Ovary (tissue), 9 donors: ENCODE measurements around the gene B3GNT9. TPM values are rescaled to one million over a fixed set of nuclear protein-coding genes. Genes with fewer than 3 reads are reported as not detected.

Experiments
- DNase-seq, 5 donors: peaks; one replicate each; pipeline ENCODE4 v3.0.0-alpha.2; 2019 to 2020
- H3K27ac ChIP-seq, 2 donors: fragments of 200-600 bp; one replicate each; pipeline versions ENCODE4 v1.5.1 to v1.8.0; 2019 to 2022
- H3K27me3 ChIP-seq: fragments of 200-600 bp; one replicate; pipeline ENCODE4 v1.8.0; 2022
- H3K36me3 ChIP-seq: fragments of 200-600 bp; sonication (generic); one replicate; pipeline ENCODE4 v1.5.1; 2019
- H3K4me1 ChIP-seq: one replicate; pipeline ENCODE4 v1.8.1; 2013; ENCODE audit warnings: mild to moderate bottlenecking, moderate library complexity; ENCODE audit not compliant: insufficient read depth
- H3K4me3 ChIP-seq: fragments of 200-600 bp; sonication (generic); one replicate; pipeline ENCODE4 v1.5.1; 2017
- H3K9me3 ChIP-seq, 2 donors: fragments of 200-600 bp in 1 of 2; sonication (generic) in 1 of 2; one replicate each; pipeline versions ENCODE4 v1.5.1 to v1.8.1; 2013 to 2019; ENCODE audit warnings: mild to moderate bottlenecking in 1 of 2, moderate library complexity in 1 of 2
- CTCF ChIP-seq, 3 donors: fragments of 450-650 bp in 2 of 3; fragments of 200-600 bp in 1 of 3; IDR thresholded peaks; one replicate each; pipeline versions ENCODE4 v1.5.1 to v1.8.0; 2016 to 2022; ENCODE audit warnings: antibody characterized with exemption in 3 of 3, mild to moderate bottlenecking in 1 of 3
- EP300 ChIP-seq: sonication (generic); formaldehyde crosslinking; IDR thresholded peaks from one replicate; pipeline ENCODE4 v1.6.1; 2017; ENCODE audit warnings: antibody characterized with exemption
- POLR2A ChIP-seq: fragments of 450-650 bp; IDR thresholded peaks from one replicate; pipeline ENCODE4 v1.6.1; 2017; ENCODE audit warnings: antibody characterized with exemption, mild to moderate bottlenecking, moderate library complexity
- WGBS, 3 donors: extraction: QIAGEN DNeasy Blood & Tissue Kit in 1 of 3; methylation state at CpG; one replicate each; pipeline versions ENCODE4 v1.1.5 to v1.1.7; 2013 to 2017; 5-methylcytosine and 5-hydroxymethylcytosine counted together
- intact Hi-C, 4 donors: fragments of 100-400 bp; cut with DNase I; formaldehyde crosslinking; loops; one replicate each; pipeline versions ENCODE4 v1.11.0 to v1.15.1; 2022 to 2023
- polyA plus RNA-seq, 2 donors: library from polyadenylated mRNA; stranded (reverse); fragments of 200-250 nt in 1 of 2; fragments of 350-450 nt in 1 of 2; fragmentation: Illumina TruSeq in 1 of 2; extraction: RNeasy Lipid Tissue Mini Kit (QIAGEN cat#74804) in 1 of 2; gene quantifications; one replicate each; pipeline ENCODE4 v1.2.3, GENCODE V29; 2013 to 2014
- total RNA-seq, 7 donors: library from RNA; depleted of rRNA in 2 of 7; stranded (reverse); fragments of >200 nt in 2 of 7; fragmentation: NEBNext Ultra II Directional in 3 of 7; extraction: Animal tissue kit (Norgen Biotek cat#: 25700) in 3 of 7; gene quantifications; one replicate each; pipeline versions ENCODE4 v1.1.0 to v1.2.4, GENCODE V29; 2016 to 2023
- donor health status: DM: no; HTN: no; CAD: no; lungs with moderate emphysema.
- donor health status: DM: no; HTN: no; CAD: no.
- donor health status: Bipolar disorder and iron deficiency.
- donor health status: DM: yes; HTN: yes; CAD: no.
- donor health status: DM: no; HTN: no; CAD: no.
- donor health status: DM: yes; HTN: yes; CAD: no.

The B3GNT9 gene
- total and polyA plus RNA-seq, 9 donors = 11.1 to 45.7 (median 27.6) TPM

GRCh38 chr16:67184453-67184994 is 33.7 kb upstream of the B3GNT9 start:
- Histone ChIP-seq H3K4me3 (peak overlapping the region; percentile 83), H3K36me3 (no peaks in the 10 kb centered on the region), H3K27me3 (no peaks in the 10 kb centered on the region), H3K9me3 (no peaks in the 10 kb centered on the region), H3K27ac (peak overlapping the region; percentile 97 to 99), H3K4me1 (peaks cover 3% of the 10 kb centered on the region)
- peak in 1 of 5 donors; percentile 64 for DNase-seq
- TF ChIP-seq POLR2A (no peak), CTCF (IDR thresholded peaks at IDR 0.05) (peak in 1 of 3 donors; percentile 4), EP300 (no peak)
- 3% methylated on average over 51 to 59 of the region's 59 CpGs for WGBS, 3 donors
- intact Hi-C loops = loop anchor here in 1 of 4 donors (10.0 kb wide), 1 partner anchor 210 kb away; no protein-coding TSS in a partner anchor

GRCh38 chr16:67183627-67184452 is 33.0 kb upstream of the B3GNT9 start, which contains the start of gene MATCAP1:
Gene MATCAP1 (minus strand): TSS chr16:67183963. CDS start chr16:67180610, 3,353 bp downstream.
- H3K4me1 ChIP-seq = peaks cover 3% of the 10 kb centered on the region
- intact Hi-C loops = loop anchor here in 1 of 4 donors (10.0 kb wide), 1 partner anchor 209 kb away; no protein-coding TSS in a partner anchor

GRCh38 chr16:67183284-67183626 is 32.5 kb upstream of the B3GNT9 start:
- Histone ChIP-seq H3K27ac (peak overlapping the region; percentile 97 to 99), H3K9me3 (no peaks in the 10 kb centered on the region), H3K4me1 (peaks cover 3% of the 10 kb centered on the region), H3K36me3 (no peaks in the 10 kb centered on the region), H3K4me3 (peak overlapping the region; percentile 83), H3K27me3 (no peaks in the 10 kb centered on the region)
- no peak for DNase-seq
- TF ChIP-seq POLR2A = no peak
- no peak for TF ChIP-seq CTCF (IDR thresholded peaks at IDR 0.05)
- no peak for TF ChIP-seq EP300
- WGBS, 3 donors = 5 to 7% (median 6%) methylated on average over 11 of the region's 11 CpGs
- intact Hi-C loops = loop anchor here in 1 of 4 donors (10.0 kb wide), 1 partner anchor 208 kb away; no protein-coding TSS in a partner anchor

More at GRCh38 chr16:67183627-67184452, 33.0 kb upstream of the B3GNT9 start, which contains the start of gene MATCAP1:
- peak; percentile 92 for TF ChIP-seq EP300
- TF ChIP-seq POLR2A = peak; percentile 88
- no peak for TF ChIP-seq CTCF (IDR thresholded peaks at IDR 0.05)
- 0 to 1% (median 1%) methylated on average over 71 to 77 of the region's 77 CpGs for WGBS, 3 donors
- Histone ChIP-seq H3K4me3 (peak within 1 kb of the TSS; percentile 83), H3K27ac (peak within 1 kb of the TSS; percentile 97 to 99), H3K36me3 (no peaks in the 10 kb centered on the region), H3K9me3 (no peaks in the 10 kb centered on the region), H3K27me3 (no peaks in the 10 kb centered on the region)
- peak; percentile 96 to 99 (median 98) for DNase-seq

- no peaks in the 10 kb centered on the region for H3K9me3 ChIP-seq
- peaks cover 5% of the 10 kb centered on the region for H3K4me1 ChIP-seq
- H3K36me3 ChIP-seq = no peaks in the 10 kb centered on the region
- TF ChIP-seq EP300 (no peak), POLR2A (no peak), CTCF (IDR thresholded peaks at IDR 0.05) (no peak)
- 70 to 77% (median 75%) methylated on average over 2 of the region's 2 CpGs for WGBS, 3 donors
- H3K27me3 ChIP-seq = no peaks in the 10 kb centered on the region
- no peak for DNase-seq
- no peak overlapping the region for H3K4me3 ChIP-seq
- peak overlapping the region in 1 of 2 donors; percentile 99 for H3K27ac ChIP-seq
- intact Hi-C loops = loop anchor here in 1 of 4 donors (10.0 kb wide), 1 partner anchor 207 kb away; no protein-coding TSS in a partner anchor
These were observed 31.5 kb upstream of the B3GNT9 start for GRCh38 chr16:67182288-67182687.
